ENCODE results near the gene PHKG2.

PHKG2 gene

DNA sequence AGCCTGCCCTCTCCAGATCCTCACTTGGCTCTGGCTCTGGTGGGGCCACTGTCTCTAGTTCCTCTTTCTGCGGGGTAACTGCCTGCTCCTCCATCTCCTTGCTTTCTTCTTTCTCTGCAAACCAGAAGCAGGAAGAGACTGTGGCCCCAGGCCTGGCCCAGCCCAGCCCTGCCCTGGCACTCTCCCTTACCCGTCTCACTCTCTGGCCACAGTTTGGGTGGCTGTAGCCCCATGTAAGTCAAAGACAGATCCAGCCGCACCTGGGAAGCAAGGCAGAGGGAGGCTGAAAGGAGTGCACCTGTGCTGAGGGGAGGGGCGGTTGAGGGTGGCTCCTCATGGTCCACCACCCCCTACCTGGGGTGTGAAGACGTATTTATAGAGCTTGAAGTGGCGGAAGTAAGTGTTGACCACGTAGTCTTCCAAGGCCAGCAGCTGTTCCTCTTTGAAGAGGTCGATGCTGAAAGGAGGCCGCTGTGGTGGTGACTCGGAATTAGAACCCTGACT lies 10.8 kb downstream of the PHKG2 start:
- TF ChIP-seq, protein P1, sequence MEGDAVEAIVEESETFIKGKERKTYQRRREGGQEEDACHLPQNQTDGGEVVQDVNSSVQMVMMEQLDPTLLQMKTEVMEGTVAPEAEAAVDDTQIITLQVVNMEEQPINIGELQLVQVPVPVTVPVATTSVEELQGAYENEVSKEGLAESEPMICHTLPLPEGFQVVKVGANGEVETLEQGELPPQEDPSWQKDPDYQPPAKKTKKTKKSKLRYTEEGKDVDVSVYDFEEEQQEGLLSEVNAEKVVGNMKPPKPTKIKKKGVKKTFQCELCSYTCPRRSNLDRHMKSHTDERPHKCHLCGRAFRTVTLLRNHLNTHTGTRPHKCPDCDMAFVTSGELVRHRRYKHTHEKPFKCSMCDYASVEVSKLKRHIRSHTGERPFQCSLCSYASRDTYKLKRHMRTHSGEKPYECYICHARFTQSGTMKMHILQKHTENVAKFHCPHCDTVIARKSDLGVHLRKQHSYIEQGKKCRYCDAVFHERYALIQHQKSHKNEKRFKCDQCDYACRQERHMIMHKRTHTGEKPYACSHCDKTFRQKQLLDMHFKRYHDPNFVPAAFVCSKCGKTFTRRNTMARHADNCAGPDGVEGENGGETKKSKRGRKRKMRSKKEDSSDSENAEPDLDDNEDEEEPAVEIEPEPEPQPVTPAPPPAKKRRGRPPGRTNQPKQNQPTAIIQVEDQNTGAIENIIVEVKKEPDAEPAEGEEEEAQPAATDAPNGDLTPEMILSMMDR (conservative IDR thresholded peaks at IDR 0.05; ENCODE audit: low read length): no peak
- TF ChIP-seq EZH2phosphoT487 (IDR thresholded peaks at IDR 0.05; ENCODE audit: borderline replicate concordance): no peak
- Histone ChIP-seq H3K4me2 (ENCODE audit: low read depth, low read length, poor library complexity, severe bottlenecking) (no peak overlapping the region), H2AFZ (ENCODE audit: low read length) (no peak overlapping the region)

DNA sequence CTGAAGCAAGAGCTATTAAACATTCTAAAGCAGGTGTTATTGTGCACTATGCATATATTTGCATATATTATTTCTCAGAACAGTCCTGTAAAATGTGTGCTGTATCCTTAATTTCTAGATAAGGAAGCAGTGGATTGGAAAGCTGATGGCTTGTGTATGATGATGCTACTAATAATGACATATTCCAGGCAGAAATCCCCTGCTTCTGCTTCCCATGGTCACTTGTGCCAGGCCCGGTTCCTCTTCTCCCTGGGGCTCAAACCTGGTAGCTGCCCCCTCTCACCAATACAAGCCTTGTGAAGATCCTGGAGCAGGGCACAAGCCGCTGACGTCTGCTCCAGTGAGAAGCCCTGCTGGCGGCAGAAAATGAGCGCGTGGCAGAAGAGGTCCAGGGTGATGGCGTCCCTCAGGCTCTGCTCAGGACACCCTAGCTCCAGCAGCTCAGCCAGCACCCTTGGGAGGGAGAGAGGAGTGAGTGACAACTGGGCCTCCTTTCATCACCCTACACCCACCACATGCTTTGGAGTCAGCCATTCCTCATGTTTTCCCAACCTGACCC lies 11.9 kb downstream of the PHKG2 start:
- TF ChIP-seq, protein P1 (conservative IDR thresholded peaks at IDR 0.05; ENCODE audit: low read length): no peak
- no peak for TF ChIP-seq EZH2phosphoT487 (IDR thresholded peaks at IDR 0.05; ENCODE audit: borderline replicate concordance)
- H3K9me3 ChIP-seq (ENCODE audit: insufficient read depth, low read depth, low read length): no peaks in the 10 kb centered on the region
- peaks cover 23% of the 10 kb centered on the region for H3K4me1 ChIP-seq (ENCODE audit: insufficient read depth, low read length, poor library complexity, severe bottlenecking)
- peaks cover 11% of the 10 kb centered on the region; the same call in 1 of the 2 replicates for H3K36me3 ChIP-seq (ENCODE audit: insufficient read depth, low read length)
- H3K4me2 ChIP-seq (ENCODE audit: low read depth, low read length, poor library complexity, severe bottlenecking): no peak overlapping the region
- H3K79me2 ChIP-seq (ENCODE audit: insufficient read depth, low read length): peaks cover 28% of the 10 kb centered on the region
- H3K9me2 ChIP-seq (replicated peaks; ENCODE audit: low read depth, low read length): no peaks in the 10 kb centered on the region
- H2AFZ ChIP-seq (ENCODE audit: low read length): no peak overlapping the region
- no peaks in the 10 kb centered on the region for H3F3A ChIP-seq (ENCODE audit: low read depth)
- H4K20me1 ChIP-seq (ENCODE audit: insufficient read depth, low read length, poor library complexity, severe bottlenecking): peaks cover 22% of the 10 kb centered on the region
- no peak overlapping the region for H3K4me3 ChIP-seq (ENCODE audit: low read length, poor library complexity, severe bottlenecking)
- no peaks in the 10 kb centered on the region for H3K27me3 ChIP-seq (ENCODE audit: insufficient read depth, low read length, poor library complexity, severe bottlenecking)
- no peak overlapping the region for H3K9ac ChIP-seq (ENCODE audit: low read depth, low read length, poor library complexity, severe bottlenecking)

More for the DNA sequence above, 10.8 kb downstream of the PHKG2 start:
- Histone ChIP-seq H3K27me3 (ENCODE audit: insufficient read depth, low read length, poor library complexity, severe bottlenecking) (no peaks in the 10 kb centered on the region), H3K9me2 (replicated peaks; ENCODE audit: low read depth, low read length) (no peaks in the 10 kb centered on the region), H3F3A (ENCODE audit: low read depth) (no peaks in the 10 kb centered on the region), H3K4me3 (ENCODE audit: low read length, poor library complexity, severe bottlenecking) (no peak overlapping the region), H4K20me1 (ENCODE audit: insufficient read depth, low read length, poor library complexity, severe bottlenecking) (peaks cover 12% of the 10 kb centered on the region), H3K4me1 (ENCODE audit: insufficient read depth, low read length, poor library complexity, severe bottlenecking) (peaks cover 20% of the 10 kb centered on the region), H3K36me3 (ENCODE audit: insufficient read depth, low read length) (peaks cover 8% of the 10 kb centered on the region; the same call in 1 of the 2 replicates), H3K9me3 (ENCODE audit: insufficient read depth, low read depth, low read length) (no peaks in the 10 kb centered on the region), H3K9ac (ENCODE audit: low read depth, low read length, poor library complexity, severe bottlenecking) (no peak overlapping the region), H3K79me2 (ENCODE audit: insufficient read depth, low read length) (peaks cover 19% of the 10 kb centered on the region)

DNA sequence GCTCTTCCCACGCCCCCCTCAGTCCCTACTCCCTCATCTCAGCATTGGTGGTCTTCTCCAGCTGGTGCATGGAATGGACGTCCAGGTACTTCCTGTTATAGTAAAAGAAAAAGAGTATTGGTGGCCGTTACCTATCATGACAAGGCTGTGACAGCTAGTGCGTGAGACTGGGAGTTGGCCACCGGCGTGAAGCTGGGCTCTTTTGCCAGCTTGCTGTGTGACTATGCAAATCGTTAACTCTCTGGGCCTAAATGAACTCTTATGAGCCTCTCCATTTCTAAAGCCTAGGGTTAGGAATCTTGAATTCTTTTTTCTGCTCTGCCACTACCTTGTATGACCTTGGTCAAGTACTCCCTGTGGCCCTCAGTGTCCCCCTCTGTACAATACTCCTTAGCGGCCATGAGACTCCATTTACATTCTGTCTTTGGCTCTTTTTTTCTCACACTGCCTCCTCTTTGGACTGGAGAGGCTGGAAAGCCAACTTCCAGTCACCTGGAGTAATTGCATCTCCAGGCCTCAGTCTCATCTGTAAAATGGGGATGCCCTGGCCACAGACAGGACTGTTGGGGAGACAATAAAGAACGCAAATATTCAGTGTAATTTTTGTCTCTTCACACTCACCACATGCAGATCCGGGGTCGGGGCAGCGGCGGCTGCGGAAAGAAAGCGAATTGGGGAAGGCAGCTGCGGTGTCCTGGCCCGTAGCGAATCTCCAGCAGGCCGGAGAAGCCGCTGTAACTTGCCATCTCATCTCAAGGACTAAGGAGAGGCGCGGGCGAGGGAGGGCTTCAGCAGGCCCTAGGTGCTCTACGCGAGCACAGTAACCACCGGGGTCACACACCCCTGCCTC lies 12.6 kb downstream of the PHKG2 start:
- H3K4me1 ChIP-seq (ENCODE audit: insufficient read depth, low read length, poor library complexity, severe bottlenecking): peaks cover 23% of the 10 kb centered on the region
- H3K9me2 ChIP-seq (replicated peaks; ENCODE audit: low read depth, low read length): no peaks in the 10 kb centered on the region
- no peaks in the 10 kb centered on the region for H3F3A ChIP-seq (ENCODE audit: low read depth)
- peak overlapping the region; percentile 56 for H3K9ac ChIP-seq (ENCODE audit: low read depth, low read length, poor library complexity, severe bottlenecking)
- peaks cover 18% of the 10 kb centered on the region; the same call in 1 of the 2 replicates for H3K36me3 ChIP-seq (ENCODE audit: insufficient read depth, low read length)
- peak overlapping the region; percentile 88; the same call in 1 of the 2 replicates for H2AFZ ChIP-seq (ENCODE audit: low read length)
- H4K20me1 ChIP-seq (ENCODE audit: insufficient read depth, low read length, poor library complexity, severe bottlenecking): peaks cover 22% of the 10 kb centered on the region
- no peaks in the 10 kb centered on the region for H3K9me3 ChIP-seq (ENCODE audit: insufficient read depth, low read depth, low read length)
- TF ChIP-seq, protein P1 (conservative IDR thresholded peaks at IDR 0.05; ENCODE audit: low read length): no peak
- no peak for TF ChIP-seq EZH2phosphoT487 (IDR thresholded peaks at IDR 0.05; ENCODE audit: borderline replicate concordance)
- H3K27me3 ChIP-seq (ENCODE audit: insufficient read depth, low read length, poor library complexity, severe bottlenecking): no peaks in the 10 kb centered on the region
- peak overlapping the region; percentile 80 for H3K4me2 ChIP-seq (ENCODE audit: low read depth, low read length, poor library complexity, severe bottlenecking)
- peak overlapping the region; percentile 87 for H3K4me3 ChIP-seq (ENCODE audit: low read length, poor library complexity, severe bottlenecking)
- H3K79me2 ChIP-seq (ENCODE audit: insufficient read depth, low read length): peaks cover 28% of the 10 kb centered on the region
